HEK293T (cell line): ENCODE results near the gene LCN12.

Source experiments
- BHLHE40 ChIP-seq: fragments of 450-650 bp; IDR thresholded peaks from 2 replicates; pipeline ENCODE4 v1.6.1; 2016; ENCODE audit warnings: mild to moderate bottlenecking, moderate library complexity, borderline replicate concordance
- CTBP1 ChIP-seq: fragments of 450-650 bp; IDR thresholded peaks from 2 replicates; pipeline ENCODE4 v1.6.1; 2016; ENCODE audit warnings: borderline replicate concordance
- FOXA1 ChIP-seq: fragments of 450-650 bp; IDR thresholded peaks from 2 replicates; pipeline ENCODE4 v1.6.1; 2016; ENCODE audit warnings: mild to moderate bottlenecking
- HDGF ChIP-seq: fragments of 450-650 bp; IDR thresholded peaks from 2 replicates; pipeline ENCODE4 v1.6.1; 2017; ENCODE audit warnings: antibody characterized with exemption, borderline replicate concordance
- L3MBTL2 ChIP-seq: fragments of 450-650 bp; conservative IDR thresholded peaks from 2 replicates; pipeline ENCODE4 v1.6.1; 2016; ENCODE audit warnings: mild to moderate bottlenecking
- NFRKB ChIP-seq: fragments of 450-650 bp; IDR thresholded peaks from 2 replicates; pipeline ENCODE4 v1.6.1; 2016; ENCODE audit warnings: mild to moderate bottlenecking, moderate library complexity
- SP1 ChIP-seq: fragments of 450-650 bp; IDR thresholded peaks from 2 replicates; pipeline ENCODE4 v1.6.1; 2017
- SUZ12 ChIP-seq: fragments of 450-650 bp; IDR thresholded peaks from 2 replicates; pipeline ENCODE4 v1.6.1; 2016; ENCODE audit warnings: mild to moderate bottlenecking
- TARDBP ChIP-seq: fragments of 450-650 bp; IDR thresholded peaks from 2 replicates; pipeline ENCODE4 v1.6.1; 2016
- ZNF384 ChIP-seq: fragments of 450-650 bp; IDR thresholded peaks from 2 replicates; pipeline ENCODE4 v1.6.1; 2016

- TF ChIP-seq FOXA1 (no peak), NFRKB (no peak), TARDBP (no peak), HDGF (no peak), SP1 (no peak), ZNF384 (no peak), BHLHE40 (no peak), CTBP1 (no peak), L3MBTL2 (no peak), SUZ12 (no peak)
These were observed 17.8 kb upstream of the LCN12 start for GRCh38 chr9:136934277-136934676.
